Esophagus muscularis mucosa (tissue), 3 donors: Measurements from ENCODE around the gene FRMD1.

Source experiments
- EP300 ChIP-seq: sonication (generic); formaldehyde crosslinking; IDR thresholded peaks from one replicate; pipeline ENCODE4 v1.6.1; 2017; ENCODE audit warnings: antibody characterized with exemption
- TF ChIP-seq, protein P1 (sequence below), 3 experiments: fragments of 200-600 bp in 2 of 3; fragments of 450-650 bp in 1 of 3; sonication (generic) in 2 of 3; IDR thresholded peaks; one replicate each; pipeline ENCODE4 v1.5.1; 2017 to 2019; ENCODE audit warnings: antibody characterized with exemption in 3 of 3, mild to moderate bottlenecking in 2 of 3, moderate library complexity in 1 of 3

DNA sequence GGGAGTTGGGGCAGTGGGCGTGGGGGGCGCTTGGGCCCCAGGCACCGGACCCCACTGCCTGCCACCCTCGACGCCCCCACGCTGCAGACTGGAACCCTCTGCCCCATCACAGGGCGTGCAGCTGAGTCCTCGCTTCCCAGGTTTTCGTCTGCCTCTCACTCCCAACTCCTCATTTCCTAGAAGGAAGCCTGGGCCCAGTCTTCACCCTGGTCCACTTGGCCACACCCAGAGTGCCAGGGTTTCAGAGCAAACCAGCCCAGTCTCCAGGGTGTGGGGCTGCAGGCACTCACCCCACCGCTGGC lies 30.3 kb downstream of the FRMD1 start:
- TF ChIP-seq, protein P1, sequence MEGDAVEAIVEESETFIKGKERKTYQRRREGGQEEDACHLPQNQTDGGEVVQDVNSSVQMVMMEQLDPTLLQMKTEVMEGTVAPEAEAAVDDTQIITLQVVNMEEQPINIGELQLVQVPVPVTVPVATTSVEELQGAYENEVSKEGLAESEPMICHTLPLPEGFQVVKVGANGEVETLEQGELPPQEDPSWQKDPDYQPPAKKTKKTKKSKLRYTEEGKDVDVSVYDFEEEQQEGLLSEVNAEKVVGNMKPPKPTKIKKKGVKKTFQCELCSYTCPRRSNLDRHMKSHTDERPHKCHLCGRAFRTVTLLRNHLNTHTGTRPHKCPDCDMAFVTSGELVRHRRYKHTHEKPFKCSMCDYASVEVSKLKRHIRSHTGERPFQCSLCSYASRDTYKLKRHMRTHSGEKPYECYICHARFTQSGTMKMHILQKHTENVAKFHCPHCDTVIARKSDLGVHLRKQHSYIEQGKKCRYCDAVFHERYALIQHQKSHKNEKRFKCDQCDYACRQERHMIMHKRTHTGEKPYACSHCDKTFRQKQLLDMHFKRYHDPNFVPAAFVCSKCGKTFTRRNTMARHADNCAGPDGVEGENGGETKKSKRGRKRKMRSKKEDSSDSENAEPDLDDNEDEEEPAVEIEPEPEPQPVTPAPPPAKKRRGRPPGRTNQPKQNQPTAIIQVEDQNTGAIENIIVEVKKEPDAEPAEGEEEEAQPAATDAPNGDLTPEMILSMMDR (IDR thresholded peaks at IDR 0.05), result no peak
- no peak for TF ChIP-seq EP300
